GM18511 (cell line): Measurements from ENCODE around the gene GMPPA.

Experiments used
- ATAC-seq: cut with Tn5 transposase; IDR thresholded peaks from one replicate; pipeline ENCODE4 v1.9.1; 2021; ENCODE audit warnings: mild to moderate bottlenecking, moderate library complexity; ENCODE audit not compliant: unreplicated experiment

The GMPPA gene

DNA sequence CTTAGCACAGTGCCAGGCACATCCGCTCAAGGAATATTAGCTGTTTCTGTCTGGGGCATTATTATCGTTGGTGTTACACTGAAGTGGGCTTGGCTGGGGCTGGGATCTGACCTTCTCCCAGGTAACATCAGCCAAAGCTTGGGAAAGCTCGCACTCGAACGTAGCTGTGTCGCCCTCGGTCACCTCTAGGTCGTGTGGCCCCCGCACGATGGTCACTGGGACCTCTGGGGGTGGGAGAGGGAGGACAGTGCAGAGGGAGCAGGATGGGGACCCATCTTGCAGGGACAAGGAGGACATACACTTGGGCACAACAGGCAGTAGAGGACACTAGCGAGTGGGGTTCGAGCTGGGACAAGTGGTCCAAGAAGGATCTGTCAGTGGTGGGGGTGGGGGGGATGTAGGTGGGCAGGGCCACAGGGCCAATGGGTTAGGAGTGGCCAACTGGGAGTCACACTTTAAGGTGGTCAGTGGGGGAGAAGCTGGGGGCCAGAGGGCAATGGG is 54.8 kb downstream of the GMPPA start:
- no peak for ATAC-seq

DNA sequence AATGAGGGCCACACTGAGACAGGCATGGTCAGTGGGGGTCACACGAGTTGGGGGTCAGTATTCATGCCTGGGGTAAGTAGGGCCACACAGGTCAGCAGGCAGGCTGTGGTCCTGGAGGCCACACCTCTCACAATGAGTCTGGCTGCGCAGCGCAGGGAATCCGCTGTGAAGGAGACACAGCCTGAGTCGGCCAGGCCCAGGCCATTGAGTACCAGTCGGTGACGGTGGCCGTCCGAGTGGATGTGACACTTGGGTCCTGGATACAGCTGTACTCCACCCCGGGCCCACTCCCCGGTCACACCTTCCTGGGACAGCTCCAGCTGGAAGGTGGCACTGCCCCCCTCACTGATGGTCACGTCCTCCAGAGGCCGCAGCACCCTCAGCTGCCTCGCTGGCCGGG is 55.7 kb downstream of the GMPPA start:
- ATAC-seq: no peak

DNA sequence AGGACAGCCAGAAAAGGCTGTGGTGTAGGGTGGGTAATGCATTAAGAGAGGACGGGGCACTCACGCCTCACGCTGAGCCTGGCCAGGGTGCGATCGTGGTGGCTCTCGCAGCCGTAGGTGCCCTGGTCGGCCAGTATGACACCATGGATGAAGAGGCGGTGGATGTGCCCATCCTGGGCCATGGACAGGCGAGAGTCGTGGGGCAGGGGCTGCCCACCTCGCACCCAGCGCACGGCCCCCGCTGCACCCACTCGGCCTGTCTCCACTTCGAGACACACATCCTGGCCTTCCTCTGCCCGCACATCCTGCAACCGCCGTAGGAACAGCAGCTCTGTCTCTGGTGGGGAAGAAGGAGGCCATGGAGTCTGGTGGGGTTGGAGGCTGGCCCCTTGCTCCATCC is 57.3 kb downstream of the GMPPA start:
- ATAC-seq: no peak

DNA sequence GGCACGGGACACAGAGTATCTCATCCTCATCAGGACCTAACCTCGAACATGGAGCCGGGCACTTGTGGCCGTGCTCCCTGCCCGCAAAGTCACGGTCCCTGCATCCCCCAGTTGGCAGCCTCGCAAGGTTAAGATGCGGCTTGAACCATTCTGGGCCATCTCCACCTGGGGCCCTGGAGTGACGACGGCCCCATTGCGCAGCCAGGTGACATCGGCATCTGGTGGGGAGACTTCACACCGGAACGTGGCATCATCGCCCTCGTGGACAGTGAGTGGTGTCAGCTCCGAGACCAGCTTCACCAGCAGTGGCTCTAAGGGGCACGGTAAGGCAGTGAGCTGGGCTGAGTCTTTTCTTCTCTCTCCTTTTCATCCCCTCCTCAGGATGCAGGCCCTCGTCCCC is 57.7 kb downstream of the GMPPA start:
- no peak for ATAC-seq
